H9 (cell line): ENCODE results near the gene BTBD17. TPM values are rescaled to one million over a fixed set of nuclear protein-coding genes. Genes with fewer than 3 reads are reported as not detected.
A peak's percentile ranks its signal among the peaks of the same experiment; 100 is the strongest.

ENCODE experiments used
- DNase-seq: peaks from one replicate; pipeline ENCODE4 v3.0.0-alpha.2; 2017
- H2AFZ ChIP-seq: one replicate; pipeline ENCODE4 v1.6.1; 2013; ENCODE audit warnings: mild to moderate bottlenecking, low read length, control low read depth, moderate library complexity
- H2AK5ac ChIP-seq: 2 replicates; pipeline ENCODE4 v1.6.1; 2013; ENCODE audit warnings: low read length, control low read depth, mixed read lengths; ENCODE audit not compliant: insufficient read length
- H2BK120ac ChIP-seq: one replicate; pipeline ENCODE4 v1.6.1; 2013; ENCODE audit warnings: low read depth, mild to moderate bottlenecking, low read length, control low read depth, inconsistent platforms; ENCODE audit not compliant: poor library complexity, severe bottlenecking
- H2BK12ac ChIP-seq: 2 replicates; pipeline ENCODE4 v1.6.1; 2013; ENCODE audit warnings: low read length, control low read depth, mixed read lengths, low read depth; ENCODE audit not compliant: insufficient read length
- H2BK15ac ChIP-seq: 2 replicates; pipeline ENCODE4 v1.6.1; 2013; ENCODE audit warnings: low read depth, low read length, control low read depth
- H2BK20ac ChIP-seq: one replicate; pipeline ENCODE4 v1.6.1; 2013; ENCODE audit warnings: low read depth, mild to moderate bottlenecking, low read length, control low read depth, inconsistent platforms; ENCODE audit not compliant: poor library complexity, severe bottlenecking
- H2BK5ac ChIP-seq: 2 replicates; pipeline ENCODE4 v1.6.1; 2013; ENCODE audit warnings: low read length, control low read depth, mixed read lengths; ENCODE audit not compliant: insufficient read length
- H3K14ac ChIP-seq: 2 replicates; pipeline ENCODE4 v1.6.1; 2013; ENCODE audit warnings: low read length, control low read depth; ENCODE audit not compliant: insufficient read depth
- H3K18ac ChIP-seq: 2 replicates; pipeline ENCODE4 v1.6.1; 2013; ENCODE audit warnings: low read depth, mild to moderate bottlenecking, mixed read lengths, low read length, control low read depth; ENCODE audit not compliant: insufficient read length
- H3K23ac ChIP-seq: 2 replicates; pipeline ENCODE4 v1.6.1; 2013; ENCODE audit warnings: low read length, control low read depth, mixed read lengths, low read depth; ENCODE audit not compliant: insufficient read length
- H3K23me2 ChIP-seq: 2 replicates; pipeline ENCODE4 v1.6.1; 2013; ENCODE audit warnings: low read depth, mild to moderate bottlenecking, mixed read lengths, low read length, control low read depth; ENCODE audit not compliant: insufficient read length, poor library complexity, severe bottlenecking
- H3K27ac ChIP-seq: 2 replicates; pipeline ENCODE4 v1.5.1; 2013; ENCODE audit warnings: low read length, control low read depth, mixed read lengths, low read depth; ENCODE audit not compliant: insufficient read length
- H3K27me3 ChIP-seq: 2 replicates; pipeline ENCODE4 v1.6.1; 2013; ENCODE audit warnings: low read length, control low read depth, inconsistent platforms; ENCODE audit not compliant: insufficient read depth
- H3K4ac ChIP-seq: 2 replicates; pipeline ENCODE4 v1.6.1; 2013; ENCODE audit warnings: low read depth, mild to moderate bottlenecking, control low read depth, inconsistent platforms, low read length, moderate library complexity
- H3K4me1 ChIP-seq: 2 replicates; pipeline ENCODE4 v1.6.1; 2013; ENCODE audit warnings: low read length, control low read depth, inconsistent platforms; ENCODE audit not compliant: insufficient read depth
- H3K4me2 ChIP-seq: 2 replicates; pipeline ENCODE4 v1.6.1; 2013; ENCODE audit warnings: low read length, control low read depth, mixed read lengths; ENCODE audit not compliant: insufficient read length, insufficient read depth
- H3K56ac ChIP-seq: 2 replicates; pipeline ENCODE4 v1.6.1; 2013; ENCODE audit warnings: low read depth, mild to moderate bottlenecking, mixed read lengths, low read length, control low read depth; ENCODE audit not compliant: insufficient read length
- H3K79me1 ChIP-seq: 2 replicates; pipeline ENCODE4 v1.6.1; 2013; ENCODE audit warnings: low read depth, mild to moderate bottlenecking, moderate library complexity, low read length, control low read depth, inconsistent platforms; ENCODE audit not compliant: insufficient read depth, poor library complexity, severe bottlenecking
- H3K79me2 ChIP-seq: 2 replicates; pipeline ENCODE4 v1.6.1; 2013; ENCODE audit warnings: low read length, control low read depth, inconsistent platforms; ENCODE audit not compliant: insufficient read depth
- H3K9ac ChIP-seq: 2 replicates; pipeline ENCODE4 v1.6.1; 2013; ENCODE audit warnings: low read length, control low read depth, mixed read lengths; ENCODE audit not compliant: insufficient read length; ENCODE audit errors: extremely low read depth
- H3K9me3 ChIP-seq: one replicate; pipeline ENCODE4 v1.6.1; 2013; ENCODE audit warnings: low read depth, low read length, inconsistent platforms; ENCODE audit not compliant: control insufficient read depth
- H3T11ph ChIP-seq: one replicate; pipeline ENCODE4 v1.6.1; 2013; ENCODE audit warnings: mild to moderate bottlenecking, low read length, control low read depth, inconsistent platforms
- H4K20me1 ChIP-seq: one replicate; pipeline ENCODE4 v1.6.1; 2013; ENCODE audit not compliant: control insufficient read depth, insufficient read length, insufficient read depth
- H4K5ac ChIP-seq: 2 replicates; pipeline ENCODE4 v1.6.1; 2013; ENCODE audit warnings: low read depth, mild to moderate bottlenecking, mixed read lengths, low read length, control low read depth; ENCODE audit not compliant: insufficient read length
- H4K8ac ChIP-seq: replicated peaks from 2 replicates; pipeline ENCODE4 v1.6.1; 2013; ENCODE audit warnings: low read length, control low read depth, mixed read lengths, low read depth; ENCODE audit not compliant: insufficient read length
- H4K91ac ChIP-seq: 2 replicates; pipeline ENCODE4 v1.6.1; 2013; ENCODE audit warnings: low read depth, mild to moderate bottlenecking, moderate library complexity, mixed read lengths, low read length, control low read depth; ENCODE audit not compliant: insufficient read length
- H3K27ac Mint-ChIP-seq, 3 experiments: 2 replicates in 2 of 3; 3 replicates in 1 of 3; pipeline ENCODE4 v1.8.0; 2020 to 2021; ENCODE audit warnings: mixed read lengths in 3 of 3, mild to moderate bottlenecking in 1 of 3, moderate library complexity in 1 of 3
- H3K27me3 Mint-ChIP-seq: 2 replicates; pipeline ENCODE4 v1.8.0; 2021; ENCODE audit warnings: low read depth, mild to moderate bottlenecking, moderate library complexity, mixed read lengths
- H3K36me3 Mint-ChIP-seq, 3 experiments: 2 replicates in 2 of 3; 3 replicates in 1 of 3; pipeline ENCODE4 v1.8.0; 2020 to 2021; ENCODE audit warnings: low read depth in 3 of 3, mixed read lengths in 3 of 3; ENCODE audit not compliant: insufficient read depth in 1 of 3
- H3K4me1 Mint-ChIP-seq, 2 experiments: 2 replicates each; pipeline ENCODE4 v1.8.0; 2020; ENCODE audit warnings: mixed read lengths in 2 of 2
- H3K4me3 Mint-ChIP-seq, 2 experiments: 2 replicates in 1 of 2; 3 replicates in 1 of 2; pipeline ENCODE4 v1.8.0; 2020 to 2021; ENCODE audit warnings: mild to moderate bottlenecking in 2 of 2, mixed read lengths in 2 of 2, moderate library complexity in 1 of 2
- H3K9me3 Mint-ChIP-seq, 2 experiments: 2 replicates in 1 of 2; 3 replicates in 1 of 2; pipeline ENCODE4 v1.8.0; 2020; ENCODE audit warnings: mild to moderate bottlenecking in 2 of 2, mixed read lengths in 2 of 2, moderate library complexity in 1 of 2
- WGBS: extraction: QIAGEN DNeasy Blood & Tissue Kit; methylation state at CpG from one replicate; pipeline ENCODE4 v1.1.7; 2013; ENCODE audit warnings: missing lambda C conversion rate, low lambda C conversion rate, mixed read lengths; ENCODE audit not compliant: insufficient read length; ENCODE audit errors: extremely low coverage; 5-methylcytosine and 5-hydroxymethylcytosine counted together
- total RNA-seq: library from RNA; stranded (reverse); gene quantifications from 2 replicates; pipeline ENCODE4 v1.2.1, GENCODE V29; 2021
- TF ChIP-seq, protein P1 (sequence below): fragments of 200-600 bp; sonication (generic); conservative IDR thresholded peaks from 3 replicates; pipeline ENCODE4 v1.8.0; 2021; ENCODE audit warnings: antibody characterized with exemption, mild to moderate bottlenecking

The BTBD17 gene
- total RNA-seq, 1 experiment from 2014 or later: 0.33 TPM

GRCh38 chr17:74334393-74335039, 27.2 kb downstream of the BTBD17 start:
- peak overlapping the region in 1 of 3 experiments; percentile 62; a peak in 2 of 7 replicates for H3K27ac Mint-ChIP-seq
- H3K4me3 Mint-ChIP-seq: no peak overlapping the region; a peak in 1 of 5 replicates
- no peak overlapping the region for H2AFZ ChIP-seq
- H3K4me1 ChIP-seq: no peaks in the 10 kb centered on the region
- H2BK120ac ChIP-seq: no peak overlapping the region
- peaks cover 33% of the 10 kb centered on the region for H3K27me3 Mint-ChIP-seq
- no CpG with 5 or more reads among the region's 2 CpGs for WGBS
- no peaks in the 10 kb centered on the region for H3K9me3 Mint-ChIP-seq
- H3K56ac ChIP-seq: no peak overlapping the region
- H3K9me3 ChIP-seq: no peaks in the 10 kb centered on the region
- no peak overlapping the region for H3K27ac ChIP-seq
- no peaks in the 10 kb centered on the region for H3K23me2 ChIP-seq
- no peak overlapping the region for H2BK5ac ChIP-seq
- peaks cover 45 to 48% of the 10 kb centered on the region in 2 experiments for H3K4me1 Mint-ChIP-seq
- no peak overlapping the region for H4K5ac ChIP-seq
- no peak overlapping the region for H2BK20ac ChIP-seq
- no peak overlapping the region for H2BK15ac ChIP-seq
- H3K14ac ChIP-seq: no peak overlapping the region
- H4K20me1 ChIP-seq: no peaks in the 10 kb centered on the region
- H3K23ac ChIP-seq: no peak overlapping the region
- H3K9ac ChIP-seq: no peak overlapping the region
- H3K4me2 ChIP-seq: no peak overlapping the region
- no peak overlapping the region for H3K4ac ChIP-seq
- H4K91ac ChIP-seq: no peak overlapping the region
- no peak overlapping the region for H3T11ph ChIP-seq
- no peak overlapping the region for H3K18ac ChIP-seq
- H4K8ac ChIP-seq: no peak overlapping the region
- no peaks in the 10 kb centered on the region for H3K79me1 ChIP-seq
- no peaks in the 10 kb centered on the region for H3K27me3 ChIP-seq
- TF ChIP-seq, protein P1, sequence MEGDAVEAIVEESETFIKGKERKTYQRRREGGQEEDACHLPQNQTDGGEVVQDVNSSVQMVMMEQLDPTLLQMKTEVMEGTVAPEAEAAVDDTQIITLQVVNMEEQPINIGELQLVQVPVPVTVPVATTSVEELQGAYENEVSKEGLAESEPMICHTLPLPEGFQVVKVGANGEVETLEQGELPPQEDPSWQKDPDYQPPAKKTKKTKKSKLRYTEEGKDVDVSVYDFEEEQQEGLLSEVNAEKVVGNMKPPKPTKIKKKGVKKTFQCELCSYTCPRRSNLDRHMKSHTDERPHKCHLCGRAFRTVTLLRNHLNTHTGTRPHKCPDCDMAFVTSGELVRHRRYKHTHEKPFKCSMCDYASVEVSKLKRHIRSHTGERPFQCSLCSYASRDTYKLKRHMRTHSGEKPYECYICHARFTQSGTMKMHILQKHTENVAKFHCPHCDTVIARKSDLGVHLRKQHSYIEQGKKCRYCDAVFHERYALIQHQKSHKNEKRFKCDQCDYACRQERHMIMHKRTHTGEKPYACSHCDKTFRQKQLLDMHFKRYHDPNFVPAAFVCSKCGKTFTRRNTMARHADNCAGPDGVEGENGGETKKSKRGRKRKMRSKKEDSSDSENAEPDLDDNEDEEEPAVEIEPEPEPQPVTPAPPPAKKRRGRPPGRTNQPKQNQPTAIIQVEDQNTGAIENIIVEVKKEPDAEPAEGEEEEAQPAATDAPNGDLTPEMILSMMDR: no peak
- no peak for DNase-seq
- no peak overlapping the region for H2AK5ac ChIP-seq
- H3K36me3 Mint-ChIP-seq: no peaks in the 10 kb centered on the region
- H2BK12ac ChIP-seq: no peak overlapping the region
- H3K79me2 ChIP-seq: no peaks in the 10 kb centered on the region
